DMS153 treated with DMSO at 0.1 percent for 48 hours (cell line): ENCODE measurements around the gene MYRIP.

Experiments
- DNase-seq: peaks from one replicate; lab custom pipeline; 2025; ENCODE audit not compliant: unreplicated experiment; lab: John Stamatoyannopoulos, UW

MYRIP gene

GRCh38 chr3:39965461-39965860 is 156.1 kb downstream of the MYRIP start:
- no peak for DNase-seq

DNA sequence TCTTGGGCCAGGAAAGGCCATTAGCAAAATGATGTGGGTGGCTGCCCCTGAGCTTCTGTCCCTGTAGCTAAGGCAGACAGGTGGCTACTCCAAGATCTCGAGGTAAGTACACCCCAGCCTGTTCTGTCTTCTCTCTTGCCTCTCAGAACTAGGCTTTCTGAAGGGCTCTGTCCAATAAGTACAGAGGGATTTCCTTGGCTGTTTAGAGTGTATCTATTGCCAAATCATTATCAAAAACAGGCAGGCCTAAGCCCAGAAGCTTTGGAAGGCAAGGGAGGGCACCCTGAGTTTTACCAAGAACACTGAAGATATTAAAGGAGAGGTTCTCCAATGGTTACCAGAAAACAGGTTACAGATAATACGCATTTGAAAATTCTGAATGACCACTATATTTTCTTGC is 156.6 kb downstream of the MYRIP start:
- DNase-seq: no peak

DNA sequence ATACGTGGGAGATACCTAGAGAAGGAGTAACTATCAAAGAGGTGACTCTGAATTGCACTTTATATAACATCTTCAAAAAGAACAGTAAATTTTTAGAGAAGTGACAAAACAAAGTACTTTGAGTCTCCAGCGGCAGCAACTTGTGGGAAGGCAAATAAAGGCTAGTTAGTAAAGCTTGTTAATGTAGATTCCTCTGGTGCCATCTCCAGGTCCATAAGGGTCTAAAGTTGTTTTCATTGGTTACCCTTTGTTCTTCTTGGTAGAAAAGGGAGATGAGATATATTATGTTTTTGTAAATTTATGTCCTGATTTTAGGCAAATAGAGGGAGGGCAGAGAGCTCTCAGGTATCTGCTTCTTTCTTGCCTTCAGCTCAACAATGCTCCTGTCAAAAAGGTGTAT is 161.6 kb downstream of the MYRIP start:
- no peak for DNase-seq

GRCh38 chr3:39971559-39972031 is 162.2 kb downstream of the MYRIP start:
- DNase-seq: no peak

DNA sequence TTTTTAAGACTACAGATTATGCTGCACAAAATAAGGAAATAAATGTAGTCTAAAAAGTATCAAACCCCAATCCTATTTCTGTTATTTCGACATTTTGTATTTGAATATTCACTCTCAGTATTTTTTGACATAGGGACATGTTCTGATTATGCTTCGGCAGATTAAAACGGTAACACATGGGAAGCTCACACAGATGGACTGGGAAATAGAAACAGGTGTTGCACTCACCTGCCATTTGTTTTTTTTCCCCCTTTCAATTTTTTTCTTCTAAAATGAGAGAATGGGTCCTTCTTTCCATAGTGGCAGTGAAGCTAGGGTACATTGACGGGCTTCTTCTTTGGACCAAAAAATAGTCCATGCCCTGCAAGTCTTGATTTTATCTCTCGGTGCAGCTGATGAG is 163.1 kb downstream of the MYRIP start:
- DNase-seq: no peak

DNA sequence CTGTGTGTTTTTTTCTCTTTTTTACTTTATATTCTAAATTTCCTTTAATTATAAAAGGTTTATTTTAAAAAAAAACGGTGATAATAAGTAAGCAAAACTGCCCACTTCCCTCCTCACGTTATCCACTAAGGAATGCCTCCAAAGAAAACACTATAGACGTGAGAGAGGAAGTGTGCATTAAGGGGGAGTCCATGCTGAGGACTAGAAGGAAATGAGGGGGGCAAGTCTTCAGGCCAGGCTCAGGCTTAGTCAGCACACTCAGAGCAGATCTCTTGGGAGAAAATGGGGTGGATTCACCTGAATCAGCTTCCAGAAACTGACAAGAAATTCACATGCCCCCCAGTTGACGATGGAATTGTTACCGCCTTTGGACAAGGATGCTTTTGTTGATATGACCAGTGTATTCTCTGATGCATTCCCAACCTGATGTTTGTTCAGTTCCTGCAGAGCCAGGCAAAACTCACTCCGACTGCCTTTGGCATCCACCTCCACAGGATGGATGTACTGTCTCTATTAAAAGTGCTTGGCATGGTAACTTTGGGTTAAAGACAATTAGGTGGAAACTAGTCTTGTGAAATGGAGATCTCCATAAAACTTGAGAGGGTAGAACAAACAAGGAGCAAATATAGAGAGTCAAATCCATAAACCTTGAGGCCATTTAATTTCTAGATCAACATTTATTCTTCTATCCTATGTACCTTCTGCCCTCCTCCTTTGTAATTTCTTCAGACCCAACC is 167.8 kb downstream of the MYRIP start:
- no peak for DNase-seq

DNA sequence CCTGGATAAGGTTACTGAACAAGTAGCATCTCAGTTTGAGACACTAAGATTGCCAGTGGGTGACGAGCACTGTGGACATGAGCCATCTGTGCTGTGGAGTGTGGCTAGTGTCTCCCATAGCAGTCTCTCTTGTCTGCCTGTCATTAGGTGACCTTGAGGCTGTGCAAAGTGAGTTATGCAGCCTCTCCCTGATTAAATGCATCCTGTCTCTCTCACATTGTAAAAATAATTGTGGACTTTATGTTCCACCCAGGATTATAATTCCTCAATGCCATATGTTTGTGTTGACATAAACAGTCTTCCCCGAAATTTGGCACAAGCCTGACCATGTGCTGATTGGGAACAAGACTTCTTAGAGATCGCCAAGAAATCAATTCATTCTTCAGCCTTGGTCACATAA is 168.9 kb downstream of the MYRIP start:
- no peak for DNase-seq

GRCh38 chr3:39980058-39980457 is 170.6 kb downstream of the MYRIP start:
- DNase-seq: no peak

GRCh38 chr3:39980781-39981180 is 171.4 kb downstream of the MYRIP start:
- DNase-seq: no peak

DNA sequence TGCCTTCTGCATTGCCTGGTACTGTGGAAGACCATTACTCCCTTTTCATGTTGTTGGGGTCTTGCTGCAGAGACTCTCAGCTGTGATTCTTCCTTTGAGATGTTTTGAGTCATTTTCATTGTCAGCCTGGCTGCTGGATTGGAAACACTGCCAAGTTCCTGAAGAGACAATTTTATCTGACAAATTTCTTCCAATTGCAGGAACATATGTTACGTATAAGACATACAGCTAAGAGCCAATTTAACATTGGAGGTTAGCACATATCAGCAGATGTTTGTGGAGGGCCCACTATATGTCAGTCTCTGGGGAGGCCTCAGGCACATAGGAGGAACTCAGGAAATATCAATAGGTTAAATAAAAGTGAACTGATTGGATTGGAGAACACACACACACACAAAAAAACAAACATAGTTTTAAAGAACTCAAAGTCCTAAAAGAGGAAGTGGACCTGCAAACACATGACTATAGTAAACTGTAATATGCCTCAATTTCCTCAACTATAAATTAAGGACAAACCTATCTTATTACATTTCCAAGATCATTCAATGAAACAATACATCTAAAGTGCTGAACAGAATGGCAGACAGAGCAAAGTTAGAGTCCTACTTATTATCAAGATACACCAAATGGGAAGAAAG is 172.3 kb downstream of the MYRIP start:
- DNase-seq: no peak

DNA sequence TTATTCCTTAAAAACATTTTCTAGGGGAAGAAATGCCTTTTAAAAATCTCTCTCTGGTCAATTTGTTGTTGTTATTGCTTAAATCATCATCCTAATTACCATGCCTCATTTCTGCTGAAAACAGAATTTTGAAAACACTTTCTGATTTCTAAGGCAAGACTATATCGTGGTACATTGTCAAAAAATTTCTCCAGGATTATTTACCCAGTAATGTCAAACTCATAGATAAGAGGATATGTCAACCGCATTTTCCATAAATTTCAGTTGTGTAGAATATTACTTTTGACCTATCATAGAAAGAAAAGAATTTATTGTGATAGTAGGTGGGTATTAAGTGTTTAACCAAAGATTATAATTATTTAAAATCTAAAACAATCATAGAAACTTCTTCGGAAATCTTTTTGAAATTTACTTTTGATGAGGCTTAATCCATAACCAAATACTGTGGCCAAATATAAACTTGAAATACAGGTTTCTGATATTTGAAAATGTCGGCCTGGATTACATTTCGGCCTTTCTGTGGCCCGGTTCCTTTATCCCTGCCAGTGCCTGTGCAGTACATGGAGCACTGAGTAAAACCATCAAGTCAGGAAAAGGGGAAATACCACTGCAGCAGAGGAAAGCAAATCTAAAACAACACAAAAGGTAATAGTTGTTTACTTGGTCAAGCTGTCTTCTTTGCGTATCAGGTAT is 173.4 kb downstream of the MYRIP start:
- no peak for DNase-seq

DNA sequence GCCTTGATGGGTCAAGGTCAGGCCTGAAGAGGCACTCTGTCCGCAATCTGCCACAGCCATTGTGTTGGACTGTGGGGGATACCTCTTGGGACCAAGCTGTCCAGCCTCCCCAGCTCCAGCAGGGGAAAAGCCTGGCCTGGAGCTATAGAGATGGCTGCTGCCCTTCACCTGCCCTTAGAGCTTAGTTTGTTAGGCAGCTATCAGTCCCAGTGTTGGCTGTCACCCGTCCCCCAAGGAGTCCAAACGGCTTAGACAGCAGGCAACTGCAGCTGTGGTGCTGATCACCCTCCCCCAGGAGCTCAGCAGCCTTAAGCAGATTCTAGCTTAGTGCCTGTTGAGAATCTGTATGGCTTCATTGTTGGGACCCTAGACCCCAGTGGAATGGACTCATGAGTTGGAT is 180.3 kb downstream of the MYRIP start:
- no peak for DNase-seq

DNA sequence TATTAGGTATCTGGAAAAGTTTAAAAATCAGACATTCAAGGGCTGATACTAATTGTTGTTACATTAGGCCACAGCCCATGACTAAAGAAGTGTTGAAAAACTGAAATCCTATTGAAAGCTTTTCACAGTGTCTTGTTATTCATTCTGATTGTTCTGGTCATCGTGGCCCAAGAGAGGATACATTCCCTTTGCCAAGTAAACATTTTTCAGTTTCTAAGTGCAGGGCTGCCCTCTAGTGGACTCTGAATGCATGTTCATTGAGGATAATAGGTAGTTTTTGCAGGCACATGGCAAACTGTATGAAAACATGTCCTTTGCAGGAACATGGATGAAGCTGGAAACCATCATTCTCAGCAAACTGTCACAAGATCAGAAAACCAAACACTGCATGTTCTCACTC is 181.1 kb downstream of the MYRIP start:
- no peak for DNase-seq

- DNase-seq: no peak
These were observed 199.4 kb downstream of the MYRIP start for GRCh38 chr3:40008796-40009195.

GRCh38 chr3:40009991-40010390 is 200.6 kb downstream of the MYRIP start:
- DNase-seq: no peak

DNA sequence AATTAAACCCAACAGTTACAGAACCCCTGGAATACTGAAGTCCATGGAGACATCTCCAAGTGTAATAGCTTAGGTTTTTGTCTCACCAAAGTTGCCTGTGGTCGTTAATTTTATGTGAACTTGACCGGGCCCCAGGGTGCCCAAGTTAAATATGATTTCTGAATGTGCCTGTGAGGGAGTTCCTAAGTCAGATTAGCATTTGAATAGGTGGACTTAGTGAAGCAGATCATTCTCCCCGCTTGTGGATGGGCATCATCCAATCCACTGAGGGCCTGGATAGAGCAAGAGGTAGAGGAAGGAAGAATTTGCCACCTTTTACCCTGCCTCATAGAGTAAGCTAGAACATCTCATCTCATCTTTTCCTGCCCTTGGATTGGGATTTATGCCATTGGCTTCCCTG is 203.0 kb downstream of the MYRIP start:
- no peak for DNase-seq

DNA sequence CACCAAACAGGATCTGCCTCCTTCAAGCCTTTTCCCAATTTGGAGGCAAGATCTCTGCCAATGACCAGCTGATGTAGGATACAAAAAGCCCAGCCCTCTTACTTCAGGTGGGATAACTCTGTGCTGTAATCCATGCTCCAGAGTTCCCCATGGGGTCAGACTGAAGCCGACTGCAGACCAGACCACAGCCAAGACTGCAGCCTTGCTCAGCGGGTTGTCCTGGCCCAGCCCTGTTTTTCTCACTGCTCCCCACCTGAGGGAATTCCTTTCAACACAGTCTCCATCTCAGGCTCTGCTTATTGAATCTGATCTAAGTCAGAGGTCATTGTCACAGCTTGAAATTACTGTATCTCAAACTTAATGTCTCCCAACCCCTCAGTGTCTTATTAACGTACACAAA is 207.0 kb downstream of the MYRIP start:
- DNase-seq: no peak

DNA sequence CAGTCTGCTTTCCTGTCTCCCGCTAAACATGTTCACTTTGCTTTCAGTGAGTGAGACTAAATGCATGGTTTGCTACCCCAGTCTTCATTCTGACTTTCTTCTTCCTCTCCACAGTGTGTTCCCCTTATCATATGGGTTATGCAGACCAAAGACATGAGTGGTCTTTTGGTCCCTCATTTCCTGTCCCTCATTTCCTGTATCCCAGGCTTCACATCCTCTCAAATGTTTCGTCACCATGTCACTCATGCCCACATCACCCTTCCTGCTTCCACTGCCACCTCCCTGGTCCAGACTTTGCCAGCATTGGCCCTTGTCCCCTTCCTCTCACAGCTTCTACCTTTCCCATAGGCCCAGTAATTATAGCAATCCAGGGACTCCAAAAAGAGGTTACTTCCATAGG is 209.0 kb downstream of the MYRIP start:
- DNase-seq: no peak

DNA sequence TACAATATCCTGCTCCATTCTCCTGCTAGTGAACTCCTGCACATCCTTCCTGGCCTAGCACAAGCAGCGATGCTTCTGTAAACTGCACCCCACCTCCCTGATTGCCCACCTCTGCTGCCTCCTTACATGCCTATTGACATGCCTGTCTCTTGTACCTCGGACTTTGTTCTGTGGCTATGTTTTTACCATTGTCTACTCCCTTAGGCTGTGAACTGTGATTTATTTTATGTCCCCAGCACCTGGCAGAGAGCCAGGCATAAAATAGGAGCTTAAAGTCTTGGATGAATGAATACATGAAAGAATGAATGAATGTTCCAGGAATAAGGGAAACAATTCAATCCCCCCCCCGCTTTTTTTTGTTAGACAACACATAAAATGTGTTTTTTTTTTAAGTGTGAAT is 210.0 kb downstream of the MYRIP start:
- DNase-seq: no peak

DNA sequence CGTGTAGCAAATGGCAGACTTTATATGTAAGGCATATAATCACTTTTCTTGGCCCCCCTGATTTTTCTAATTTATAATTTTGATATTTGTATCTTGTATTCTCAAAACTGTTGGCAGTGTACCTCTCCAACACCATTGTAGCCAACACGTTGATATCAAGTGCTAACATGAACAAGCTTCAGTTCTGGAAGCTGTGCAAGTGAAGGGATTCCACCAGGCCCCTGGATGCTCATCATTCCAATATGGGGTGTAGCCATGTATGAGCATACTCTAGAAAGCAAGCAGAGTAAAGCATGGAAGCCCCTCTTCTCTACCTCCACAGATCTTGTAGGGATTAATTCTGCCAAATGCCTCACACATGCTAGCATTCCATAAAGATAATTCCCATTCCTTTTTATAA is 211.3 kb downstream of the MYRIP start:
- no peak for DNase-seq

- DNase-seq: no peak
These were observed 211.9 kb downstream of the MYRIP start for GRCh38 chr3:40021338-40021737.

DNA sequence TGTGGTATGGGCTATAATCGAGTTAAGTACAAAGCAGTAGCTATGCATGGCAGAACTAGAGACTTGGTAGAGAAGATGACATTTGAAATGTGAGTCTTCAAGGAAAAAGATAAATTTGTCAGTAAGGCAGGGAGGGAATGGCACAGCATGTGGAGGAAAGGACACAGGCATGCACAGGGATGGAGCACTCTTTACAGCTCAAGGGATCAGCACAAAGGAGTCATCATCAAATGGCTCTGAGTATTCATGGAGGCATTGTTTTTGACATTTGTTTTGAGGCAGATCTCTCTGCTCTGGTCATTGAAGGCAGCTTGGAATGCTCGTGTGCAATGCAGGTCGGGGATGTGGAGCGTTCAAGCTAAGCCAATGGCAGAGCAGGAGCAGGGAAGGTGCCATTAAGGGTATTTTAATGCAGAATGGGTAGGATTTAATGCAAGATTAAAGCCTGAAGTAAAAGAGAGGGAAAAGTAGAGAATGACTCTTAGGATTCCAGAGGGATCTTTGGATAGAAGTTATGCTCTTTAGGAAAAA is 213.0 kb downstream of the MYRIP start:
- no peak for DNase-seq
